Uterus (tissue), 2 donors: ENCODE data around the gene PPARA.

Experiments
- CTCF ChIP-seq, 4 experiments: fragments of 200-600 bp in 2 of 4; fragments of 450-650 bp in 2 of 4; sonication (generic) in 2 of 4; IDR thresholded peaks; one replicate each; pipeline ENCODE4 v1.5.1; 2016 to 2019; ENCODE audit warnings: antibody characterized with exemption in 4 of 4, mild to moderate bottlenecking in 2 of 4, moderate library complexity in 1 of 4
- POLR2A ChIP-seq, 2 donors: fragments of 450-650 bp; IDR thresholded peaks; one replicate each; pipeline ENCODE4 v1.6.1; 2016; ENCODE audit warnings: antibody characterized with exemption in 2 of 2, mild to moderate bottlenecking in 1 of 2, moderate library complexity in 1 of 2

- TF ChIP-seq CTCF (IDR thresholded peaks at IDR 0.05) (no peak), POLR2A (IDR thresholded peaks at IDR 0.05) (no peak)
Measured at GRCh38 chr22:46196278-46196677, 46.0 kb downstream of the PPARA start.
